IMR-90 (cell line): Measurements from ENCODE around the gene TRDMT1. TPM values are rescaled to one million over a fixed set of nuclear protein-coding genes. Genes with fewer than 3 reads are reported as not detected.

ENCODE experiments used
- ATAC-seq: fragments of 200-7000 bp; cut with Tn5 transposase; 2 replicates; pipeline ENCODE4 v1.9.1; 2020; ENCODE audit warnings: low read depth, mild to moderate bottlenecking, moderate library complexity
- BruUV-seq: library from RNA; stranded (reverse); fragments of 400-500 nt; replicated peaks from 2 replicates; lab custom pipeline; 2021; lab: Mats Ljungman, UMichigan
- CTCF ChIA-PET: fragments of 300-600 bp; formaldehyde crosslinking; extraction: SDS; loops from one replicate; lab custom pipeline; 2021; ENCODE audit warnings: antibody characterized with exemption; lab: Yijun Ruan, JAX
- POLR2A ChIA-PET: fragments of 300-600 bp; sonication (Branson Sonifier 250); formaldehyde crosslinking; loops from one replicate; lab custom pipeline; 2022; ENCODE audit warnings: antibody characterized with exemption; ENCODE audit not compliant: unreplicated experiment; lab: Charles Lee
- DNase-seq: peaks from one replicate; pipeline ENCODE4 v3.0.0; 2013
- H2AFZ ChIP-seq: replicated peaks from 2 replicates; pipeline ENCODE3; 2013; ENCODE audit warnings: low read length, mild to moderate bottlenecking; ENCODE audit not compliant: poor library complexity
- H2AK5ac ChIP-seq: 2 replicates; pipeline ENCODE4 v1.6.1; 2013; ENCODE audit warnings: low read depth, low read length, inconsistent platforms
- H2AK9ac ChIP-seq: replicated peaks from 2 replicates; pipeline ENCODE3; 2013; ENCODE audit warnings: mild to moderate bottlenecking, low read depth, low read length, moderate library complexity; ENCODE audit not compliant: poor library complexity
- H2BK120ac ChIP-seq: 2 replicates; pipeline ENCODE4 v1.6.1; 2013; ENCODE audit warnings: low read depth, low read length, inconsistent platforms
- H2BK15ac ChIP-seq: 3 replicates; pipeline ENCODE4 v1.6.1; 2013; ENCODE audit warnings: low read depth, low read length, inconsistent platforms
- H2BK20ac ChIP-seq: 2 replicates; pipeline ENCODE4 v1.6.1; 2013; ENCODE audit warnings: low read depth, mild to moderate bottlenecking, inconsistent platforms, low read length, moderate library complexity
- H2BK5ac ChIP-seq: 2 replicates; pipeline ENCODE4 v1.6.1; 2013; ENCODE audit warnings: mild to moderate bottlenecking, low read depth, low read length, inconsistent platforms; ENCODE audit not compliant: poor library complexity, severe bottlenecking
- H3K14ac ChIP-seq: replicated peaks from 2 replicates; pipeline ENCODE4 v1.6.1; 2013; ENCODE audit warnings: low read depth, low read length, inconsistent platforms
- H3K18ac ChIP-seq: 2 replicates; pipeline ENCODE4 v1.6.1; 2013; ENCODE audit warnings: low read depth, low read length, control low read depth
- H3K23ac ChIP-seq: 2 replicates; pipeline ENCODE4 v1.6.1; 2013; ENCODE audit warnings: low read depth, low read length, inconsistent platforms
- H3K27ac ChIP-seq: 2 replicates; pipeline ENCODE4 v1.5.1; 2013; ENCODE audit warnings: mild to moderate bottlenecking, control low read depth, low read length; ENCODE audit not compliant: insufficient read depth
- H3K27me3 ChIP-seq: 2 replicates; pipeline ENCODE4 v1.6.1; 2013; ENCODE audit warnings: low read length; ENCODE audit not compliant: control insufficient read depth, insufficient read depth
- H3K36me3 ChIP-seq: 2 replicates; pipeline ENCODE4 v1.6.1; 2013; ENCODE audit warnings: low read length, mixed read lengths; ENCODE audit not compliant: control insufficient read depth, insufficient read depth
- H3K4ac ChIP-seq: 2 replicates; pipeline ENCODE4 v1.6.1; 2013; ENCODE audit warnings: low read depth, low read length, inconsistent platforms
- H3K4me1 ChIP-seq: 2 replicates; pipeline ENCODE4 v1.6.1; 2013; ENCODE audit warnings: low read length, mixed read lengths; ENCODE audit not compliant: control insufficient read depth, insufficient read depth
- H3K4me2 ChIP-seq: 2 replicates; pipeline ENCODE4 v1.6.1; 2013; ENCODE audit warnings: low read depth, mild to moderate bottlenecking, control low read depth, low read length, moderate library complexity
- H3K4me3 ChIP-seq: 2 replicates; pipeline ENCODE4 v1.5.1; 2013; ENCODE audit warnings: low read depth, mild to moderate bottlenecking, control low read depth, low read length, moderate library complexity; ENCODE audit not compliant: insufficient read depth
- H3K56ac ChIP-seq: 2 replicates; pipeline ENCODE4 v1.6.1; 2013; ENCODE audit warnings: low read length, inconsistent platforms; ENCODE audit not compliant: insufficient read depth; ENCODE audit errors: extremely low read depth
- H3K79me1 ChIP-seq, 2 experiments: 2 replicates each; pipeline ENCODE4 v1.6.1; 2013; ENCODE audit warnings: low read length in 2 of 2, inconsistent platforms in 1 of 2, low read depth in 1 of 2
- H3K9ac ChIP-seq: 2 replicates; pipeline ENCODE4 v1.6.1; 2013; ENCODE audit warnings: low read depth, low read length, control low read depth
- H3K9me1 ChIP-seq: 2 replicates; pipeline ENCODE4 v1.6.1; 2013; ENCODE audit warnings: low read length, inconsistent platforms; ENCODE audit not compliant: insufficient read depth
- H3K9me3 ChIP-seq: 2 replicates; pipeline ENCODE4 v1.6.1; 2013; ENCODE audit warnings: low read length; ENCODE audit not compliant: control insufficient read depth, insufficient read depth
- H4K20me1 ChIP-seq: 2 replicates; pipeline ENCODE4 v1.6.1; 2013; ENCODE audit warnings: low read length, inconsistent platforms; ENCODE audit not compliant: insufficient read depth
- H4K5ac ChIP-seq: 2 replicates; pipeline ENCODE4 v1.6.1; 2013; ENCODE audit warnings: mild to moderate bottlenecking, low read depth, low read length, control low read depth
- H4K8ac ChIP-seq, 2 experiments: 2 replicates each; pipeline ENCODE4 v1.6.1; 2013; ENCODE audit warnings: low read depth in 2 of 2, low read length in 2 of 2, control low read depth in 1 of 2, inconsistent platforms in 1 of 2
- H4K91ac ChIP-seq: 2 replicates; pipeline ENCODE4 v1.6.1; 2013; ENCODE audit warnings: low read depth, low read length, inconsistent platforms; ENCODE audit not compliant: insufficient read depth
- BHLHE40 ChIP-seq: fragments of 150-350 bp; IDR thresholded peaks from 2 replicates; pipeline ENCODE4 v1.6.1; 2016; ENCODE audit warnings: mild to moderate bottlenecking, low read depth, low read length
- CEBPB ChIP-seq: IDR thresholded peaks from 2 replicates; pipeline ENCODE4 v1.6.1; 2012; ENCODE audit warnings: low read depth, low read length, improper control_type of control experiment
- CHD1 ChIP-seq: IDR thresholded peaks from 2 replicates; pipeline ENCODE4 v1.6.1; 2012; ENCODE audit warnings: low read depth, low read length, improper control_type of control experiment
- FOS ChIP-seq: fragments of 150-350 bp; IDR thresholded peaks from 2 replicates; pipeline ENCODE4 v1.6.1; 2016; ENCODE audit warnings: low read depth, low read length
- MAFK ChIP-seq: IDR thresholded peaks from 2 replicates; pipeline ENCODE4 v1.6.1; 2012; ENCODE audit warnings: low read depth, low read length, improper control_type of control experiment
- MAZ ChIP-seq: IDR thresholded peaks from 2 replicates; pipeline ENCODE4 v1.6.1; 2012; ENCODE audit warnings: low read depth, mild to moderate bottlenecking, low read length, improper control_type of control experiment, moderate library complexity, borderline replicate concordance
- NFE2L2 ChIP-seq: fragments of 150-350 bp; IDR thresholded peaks from 2 replicates; pipeline ENCODE4 v1.6.1; 2016; ENCODE audit warnings: low read depth, mild to moderate bottlenecking, low read length
- RAD21 ChIP-seq: IDR thresholded peaks from 2 replicates; pipeline ENCODE4 v1.6.1; 2012; ENCODE audit warnings: low read length, improper control_type of control experiment
- WGBS, 2 experiments: methylation state at CpG; one replicate each; pipeline versions ENCODE4 v1.1.5 to v1.1.7; 2013; ENCODE audit warnings: missing lambda C conversion rate in 2 of 2; ENCODE audit not compliant: insufficient read length in 1 of 2; ENCODE audit errors: extremely low coverage in 2 of 2; 5-methylcytosine and 5-hydroxymethylcytosine counted together
- dilution Hi-C: fragments of 300-500 bp; cut with HindIII; formaldehyde crosslinking; loops from one replicate; pipeline ENCODE4 v1.14.3; 2018; ENCODE audit warnings: low sequenced_read_pairs; ENCODE audit not compliant: unreplicated experiment
- in situ Hi-C: fragments of 300-500 bp; cut with MboI; formaldehyde crosslinking; loops from 3 replicates; pipeline ENCODE4 v1.14.3; 2019; ENCODE audit warnings: low sequenced_read_pairs, inconsistent platforms, mixed read lengths
- intact Hi-C: fragments of 100-400 bp; cut with micrococcal nuclease; formaldehyde crosslinking; loops from 2 replicates; pipeline ENCODE4 v1.10.0; 2022
- polyA plus RNA-seq, 3 experiments: library from polyadenylated mRNA; depleted of rRNA; stranded (reverse); fragments of >200 nt; gene quantifications; 2 replicates each; pipeline ENCODE4 v1.2.3, GENCODE V29; 2012; ENCODE audit warnings: low replicate concordance in 1 of 3
- total RNA-seq: library from RNA; depleted of rRNA; stranded (reverse); fragments of >200 nt; gene quantifications from 2 replicates; pipeline ENCODE4 v1.2.3, GENCODE V29; 2012

Gene TRDMT1
- total and polyA plus RNA-seq, 2 of the 4 experiments (the other 2 are of a cell fraction) = 2.1 to 4.7 TPM

GRCh38 chr10:17175551-17175950 lies 25.9 kb downstream of the TRDMT1 start:
- no peak overlapping the region for H2AK5ac ChIP-seq
- H3K14ac ChIP-seq = 0 out of 2 replicates have a peak overlapping the region, but pooled peaks have one; percentile 12
- H3K9ac ChIP-seq = no peak overlapping the region
- no peak overlapping the region for H2BK5ac ChIP-seq
- H2AFZ ChIP-seq = peak overlapping the region; percentile 52
- H2AK9ac ChIP-seq = no peak overlapping the region
- CTCF ChIA-PET = no interaction called here
- ATAC-seq (peak; percentile 45; the same call in 1 of the 2 replicates), DNase-seq (peak; percentile 24)
- H3K18ac ChIP-seq = no peak overlapping the region
- 30% methylated on average over 2 of the region's 4 CpGs; no CpG with 5 or more reads in 1 of the 2 experiments for WGBS, 2 experiments
- no peaks in the 10 kb centered on the region; the same call in 1 of the 2 replicates for H3K36me3 ChIP-seq
- intact Hi-C loops (loop anchor here (2.0 kb wide), 1 partner anchor 15 kb away; no protein-coding TSS in a partner anchor), in situ Hi-C loops (no loop called here), dilution Hi-C loops (no loop called here)
- no peaks in the 10 kb centered on the region for H4K20me1 ChIP-seq
- H4K5ac ChIP-seq = no peak overlapping the region; the same call in 1 of the 2 replicates
- H3K4me2 ChIP-seq = peak overlapping the region; percentile 64
- H3K4me1 ChIP-seq = peaks cover 10% of the 10 kb centered on the region
- POLR2A ChIA-PET = interaction anchor here (0.6 kb wide), 1 partner anchor 54 kb away, joined by 3 read pairs; no protein-coding TSS in a partner anchor
- H3K9me3 ChIP-seq = no peaks in the 10 kb centered on the region
- peak overlapping the region in 1 of 2 experiments; percentile 34; a peak in 2 of 4 replicates for H4K8ac ChIP-seq
- H3K27ac ChIP-seq = no peak overlapping the region
- H2BK120ac ChIP-seq = peak overlapping the region; percentile 73; the same call in 1 of the 2 replicates
- no peak overlapping the region for H3K4me3 ChIP-seq
- no peak overlapping the region for H2BK15ac ChIP-seq
- H3K9me1 ChIP-seq = peaks cover 4% of the 10 kb centered on the region
- no peak overlapping the region for H3K56ac ChIP-seq
- BruUV-seq = no TSS peak
- H3K79me1 ChIP-seq = peaks cover 0 to 8% of the 10 kb centered on the region in 2 experiments; a peak in 1 of 4 replicates
- TF ChIP-seq CEBPB (no peak), MAFK (no peak), MAZ (no peak), CHD1 (no peak), BHLHE40 (no peak), FOS (no peak), NFE2L2 (no peak), RAD21 (no peak)
- no peak overlapping the region for H4K91ac ChIP-seq
- H3K23ac ChIP-seq = no peak overlapping the region
- H2BK20ac ChIP-seq = no peak overlapping the region; the same call in 1 of the 2 replicates
- H3K4ac ChIP-seq = peak overlapping the region; percentile 14; the same call in 1 of the 2 replicates
- H3K27me3 ChIP-seq = no peaks in the 10 kb centered on the region
